GM21447 (cell line): ENCODE measurements around the gene PCDH10.

Experiments used
- ATAC-seq: cut with Tn5 transposase; IDR thresholded peaks from one replicate; pipeline ENCODE4 v1.9.1; 2021; ENCODE audit not compliant: unreplicated experiment

PCDH10 gene

GRCh38 chr4:133149364-133149695, 236 bp downstream of the PCDH10 start:
- no peak for ATAC-seq

GRCh38 chr4:133149932-133150471, 908 bp downstream of the PCDH10 start:
- ATAC-seq, result no peak

GRCh38 chr4:133150486-133151340, 1.6 kb downstream of the PCDH10 start:
- ATAC-seq, result no peak

- no peak for ATAC-seq
These were observed 2.2 kb downstream of the PCDH10 start for GRCh38 chr4:133151341-133151690.

GRCh38 chr4:133151691-133152329, 2.7 kb downstream of the PCDH10 start:
- ATAC-seq, result no peak

- no peak for ATAC-seq
These were observed 3.3 kb downstream of the PCDH10 start for GRCh38 chr4:133152330-133152821.

GRCh38 chr4:133152831-133153481, 3.9 kb downstream of the PCDH10 start:
- no peak for ATAC-seq

- ATAC-seq, result no peak
These were observed 5.6 kb downstream of the PCDH10 start for GRCh38 chr4:133154725-133155124.

- no peak for ATAC-seq
These were observed 7.0 kb downstream of the PCDH10 start for GRCh38 chr4:133156096-133156495.

- no peak for ATAC-seq
These were observed 7.5 kb downstream of the PCDH10 start for GRCh38 chr4:133156556-133156955.

GRCh38 chr4:133157460-133158160, 8.5 kb downstream of the PCDH10 start:
- ATAC-seq, result no peak

- ATAC-seq, result no peak
These were observed 11.8 kb downstream of the PCDH10 start for GRCh38 chr4:133160853-133161252.

GRCh38 chr4:133161570-133162295, 12.6 kb downstream of the PCDH10 start:
- ATAC-seq, result no peak

GRCh38 chr4:133162941-133163340, 13.8 kb downstream of the PCDH10 start:
- ATAC-seq, result no peak

GRCh38 chr4:133178956-133179355, 29.9 kb downstream of the PCDH10 start:
- ATAC-seq, result no peak

GRCh38 chr4:133186210-133186609, 37.1 kb downstream of the PCDH10 start:
- ATAC-seq, result no peak

GRCh38 chr4:133186845-133187244, 37.8 kb downstream of the PCDH10 start:
- no peak for ATAC-seq

GRCh38 chr4:133188433-133189146, 39.5 kb downstream of the PCDH10 start:
- no peak for ATAC-seq

- no peak for ATAC-seq
These were observed 40.0 kb downstream of the PCDH10 start for GRCh38 chr4:133189147-133189517.

GRCh38 chr4:133190098-133190497, 41.0 kb downstream of the PCDH10 start:
- no peak for ATAC-seq
